OCI-LY3 (cell line): ENCODE data around the gene EDN2.

Experiments
- H2AFZ ChIP-seq: fragments of 200-600, 300-600 bp; shearing (Covaris generic); 2 replicates; pipeline ENCODE4 v1.6.0; 2014; ENCODE audit warnings: antibody characterized with exemption, low read depth, low read length
- H3K27ac ChIP-seq: fragments of 200-600, 300-600 bp; sonication (generic); 2 replicates; pipeline ENCODE4 v1.5.1; 2014; ENCODE audit warnings: mild to moderate bottlenecking, low read length, moderate library complexity, mixed read lengths
- H3K27me3 ChIP-seq: fragments of 200-600, 300-600 bp; sonication (generic); 2 replicates; pipeline ENCODE4 v1.6.1; 2014; ENCODE audit warnings: low read depth, low read length, mixed read lengths
- H3K36me3 ChIP-seq: fragments of 200-600, 300-600 bp; sonication (generic); replicated peaks from 2 replicates; pipeline ENCODE3; 2014; ENCODE audit warnings: low read depth, low read length, mixed read lengths
- H3K4me1 ChIP-seq: fragments of 300-600, 200-600 bp; sonication (generic); 2 replicates; pipeline ENCODE4 v1.6.1; 2014; ENCODE audit warnings: low read length, mixed read lengths
- H3K4me2 ChIP-seq: fragments of 200-600, 300-600 bp; sonication (generic); 2 replicates; pipeline ENCODE4 v1.6.1; 2014; ENCODE audit warnings: low read length, mixed read lengths
- H3K4me3 ChIP-seq: fragments of 300-600, 200-600 bp; sonication (generic); 2 replicates; pipeline ENCODE4 v1.5.1; 2014; ENCODE audit warnings: antibody characterized with exemption, mild to moderate bottlenecking, low read length, moderate library complexity
- H3K79me2 ChIP-seq: fragments of 300-600, 200-600 bp; shearing (Covaris generic); 2 replicates; pipeline ENCODE4 v1.6.1; 2014; ENCODE audit warnings: mild to moderate bottlenecking, low read length, mixed read lengths
- H3K9ac ChIP-seq: fragments of 300-600, 200-600 bp; shearing (Covaris generic); 2 replicates; pipeline ENCODE4 v1.6.0; 2014; ENCODE audit warnings: mild to moderate bottlenecking, low read length, moderate library complexity
- H3K9me3 ChIP-seq: fragments of 200-600, 300-600 bp; shearing (Covaris generic); 2 replicates; pipeline ENCODE4 v1.6.1; 2014; ENCODE audit warnings: low read length, mixed read lengths; ENCODE audit not compliant: insufficient read depth
- H4K20me1 ChIP-seq: fragments of 200-600, 300-600 bp; sonication (generic); 2 replicates; pipeline ENCODE4 v1.6.1; 2016; ENCODE audit warnings: low read length, mixed read lengths; ENCODE audit not compliant: insufficient read depth
- EZH2phosphoT487 ChIP-seq: fragments of 200-600 bp; shearing (Covaris generic); IDR thresholded peaks from 2 replicates; pipeline ENCODE4 v1.6.1; 2018; ENCODE audit warnings: antibody characterized with exemption, mixed run types, low read depth
- TF ChIP-seq, protein P1 (sequence below): fragments of 200-600, 300-600 bp; sonication (generic); IDR thresholded peaks from 2 replicates; pipeline ENCODE4 v1.5.1; 2014; ENCODE audit warnings: antibody characterized with exemption, low read length, low read depth

EDN2 gene

DNA sequence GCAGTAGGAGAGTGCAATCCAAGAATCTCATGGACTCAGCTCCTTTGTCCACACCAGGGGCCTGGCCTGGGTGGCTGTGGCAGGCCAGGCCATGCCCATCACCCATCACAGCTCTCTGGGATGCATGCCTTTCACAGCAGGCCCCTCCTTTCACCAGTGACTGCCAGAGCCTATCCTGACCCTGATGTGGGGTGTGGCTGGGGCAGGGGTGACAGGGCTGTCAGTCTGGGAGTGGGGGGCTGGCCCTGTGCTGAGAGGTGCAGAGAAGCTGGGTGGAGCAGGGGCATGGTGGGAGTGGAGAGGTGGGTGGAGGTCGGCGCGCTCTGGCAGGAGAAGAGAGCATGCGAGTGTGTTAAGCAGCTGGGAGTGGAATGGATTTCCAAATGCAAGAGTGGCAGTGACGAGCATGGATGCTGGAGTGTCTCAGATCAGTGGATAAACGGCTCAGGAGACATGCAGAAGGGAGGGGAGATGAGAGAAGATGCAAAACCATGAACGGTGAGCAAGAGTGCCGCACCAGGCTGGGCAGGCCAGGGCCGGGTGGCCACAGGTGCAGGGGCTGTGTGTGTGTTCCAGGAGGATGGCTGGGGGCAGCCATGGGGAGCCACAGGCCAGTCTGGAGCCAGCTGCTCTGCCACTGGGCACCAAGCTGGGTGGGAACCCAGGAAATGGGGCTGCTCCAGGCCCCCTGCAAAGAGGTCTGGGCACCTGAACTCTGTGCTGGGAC, 39.6 kb upstream of the EDN2 start:
- no peak overlapping the region for H3K4me3 ChIP-seq
- no peaks in the 10 kb centered on the region for H3K4me1 ChIP-seq
- no peaks in the 10 kb centered on the region for H3K27me3 ChIP-seq
- no peaks in the 10 kb centered on the region for H3K9me3 ChIP-seq
- H2AFZ ChIP-seq, result no peak overlapping the region
- peaks cover 3% of the 10 kb centered on the region; the same call in 1 of the 2 replicates for H3K79me2 ChIP-seq
- H3K27ac ChIP-seq, result no peak overlapping the region
- H3K9ac ChIP-seq, result no peak overlapping the region
- peaks cover 19% of the 10 kb centered on the region for H4K20me1 ChIP-seq
- no peak overlapping the region for H3K4me2 ChIP-seq
- H3K36me3 ChIP-seq, result peaks cover 16% of the 10 kb centered on the region
- TF ChIP-seq, protein P1, sequence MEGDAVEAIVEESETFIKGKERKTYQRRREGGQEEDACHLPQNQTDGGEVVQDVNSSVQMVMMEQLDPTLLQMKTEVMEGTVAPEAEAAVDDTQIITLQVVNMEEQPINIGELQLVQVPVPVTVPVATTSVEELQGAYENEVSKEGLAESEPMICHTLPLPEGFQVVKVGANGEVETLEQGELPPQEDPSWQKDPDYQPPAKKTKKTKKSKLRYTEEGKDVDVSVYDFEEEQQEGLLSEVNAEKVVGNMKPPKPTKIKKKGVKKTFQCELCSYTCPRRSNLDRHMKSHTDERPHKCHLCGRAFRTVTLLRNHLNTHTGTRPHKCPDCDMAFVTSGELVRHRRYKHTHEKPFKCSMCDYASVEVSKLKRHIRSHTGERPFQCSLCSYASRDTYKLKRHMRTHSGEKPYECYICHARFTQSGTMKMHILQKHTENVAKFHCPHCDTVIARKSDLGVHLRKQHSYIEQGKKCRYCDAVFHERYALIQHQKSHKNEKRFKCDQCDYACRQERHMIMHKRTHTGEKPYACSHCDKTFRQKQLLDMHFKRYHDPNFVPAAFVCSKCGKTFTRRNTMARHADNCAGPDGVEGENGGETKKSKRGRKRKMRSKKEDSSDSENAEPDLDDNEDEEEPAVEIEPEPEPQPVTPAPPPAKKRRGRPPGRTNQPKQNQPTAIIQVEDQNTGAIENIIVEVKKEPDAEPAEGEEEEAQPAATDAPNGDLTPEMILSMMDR, result no peak
- no peak for TF ChIP-seq EZH2phosphoT487

DNA sequence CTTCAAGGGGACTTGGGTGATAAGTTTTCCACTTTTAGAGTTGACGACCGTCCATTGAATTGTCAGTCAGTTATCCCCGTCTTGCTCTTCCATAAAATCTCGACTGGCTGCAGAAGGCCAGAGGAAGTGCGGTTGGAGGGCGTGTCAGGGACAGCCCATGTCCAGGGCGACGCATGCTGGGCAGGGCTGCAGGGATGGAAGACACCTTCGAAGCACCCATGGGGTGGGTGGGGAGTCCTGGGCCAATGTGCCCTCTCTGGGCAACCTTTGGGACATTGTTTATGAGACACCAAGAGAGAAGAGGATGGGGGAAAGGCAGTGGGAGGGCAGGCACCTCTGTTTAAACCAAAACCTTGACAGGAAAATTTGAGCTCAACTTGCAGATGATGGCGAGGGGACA, 38.6 kb upstream of the EDN2 start:
- H3K9me3 ChIP-seq, result no peaks in the 10 kb centered on the region
- H3K9ac ChIP-seq, result no peak overlapping the region
- H2AFZ ChIP-seq, result no peak overlapping the region
- TF ChIP-seq, protein P1, result no peak
- no peak for TF ChIP-seq EZH2phosphoT487
- H3K27ac ChIP-seq, result no peak overlapping the region
- no peaks in the 10 kb centered on the region for H3K27me3 ChIP-seq
- H3K79me2 ChIP-seq, result no peaks in the 10 kb centered on the region
- H3K4me3 ChIP-seq, result no peak overlapping the region
- no peaks in the 10 kb centered on the region for H3K4me1 ChIP-seq
- peaks cover 16% of the 10 kb centered on the region for H3K36me3 ChIP-seq
- peaks cover 19% of the 10 kb centered on the region for H4K20me1 ChIP-seq
- H3K4me2 ChIP-seq, result no peak overlapping the region

DNA sequence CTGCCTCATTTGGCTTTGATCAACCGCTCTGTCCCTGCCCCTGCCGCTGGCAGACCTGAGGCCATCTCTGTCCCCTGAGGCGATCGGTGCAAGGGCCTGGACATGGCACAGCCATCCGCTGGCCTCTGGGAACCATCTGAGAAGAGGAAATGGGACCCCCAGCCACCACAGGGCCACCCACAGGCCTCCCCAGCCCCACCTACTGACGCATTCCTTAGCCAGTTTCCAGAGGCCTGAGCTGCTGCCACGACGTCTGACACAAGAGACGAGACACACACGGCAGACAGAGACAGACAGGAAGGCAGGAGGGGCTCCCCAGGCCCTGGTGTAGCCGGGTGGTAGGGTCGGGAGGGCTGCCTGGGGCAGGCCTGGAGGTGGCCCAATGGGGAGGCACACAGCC, 37.3 kb upstream of the EDN2 start:
- Histone ChIP-seq H3K4me3 (no peak overlapping the region), H3K4me1 (no peaks in the 10 kb centered on the region), H3K27ac (no peak overlapping the region), H2AFZ (no peak overlapping the region), H4K20me1 (peaks cover 19% of the 10 kb centered on the region), H3K4me2 (no peak overlapping the region), H3K79me2 (no peaks in the 10 kb centered on the region), H3K36me3 (peaks cover 24% of the 10 kb centered on the region), H3K9ac (no peak overlapping the region), H3K27me3 (no peaks in the 10 kb centered on the region), H3K9me3 (no peaks in the 10 kb centered on the region)
- no peak for TF ChIP-seq EZH2phosphoT487
- TF ChIP-seq, protein P1, result no peak

DNA sequence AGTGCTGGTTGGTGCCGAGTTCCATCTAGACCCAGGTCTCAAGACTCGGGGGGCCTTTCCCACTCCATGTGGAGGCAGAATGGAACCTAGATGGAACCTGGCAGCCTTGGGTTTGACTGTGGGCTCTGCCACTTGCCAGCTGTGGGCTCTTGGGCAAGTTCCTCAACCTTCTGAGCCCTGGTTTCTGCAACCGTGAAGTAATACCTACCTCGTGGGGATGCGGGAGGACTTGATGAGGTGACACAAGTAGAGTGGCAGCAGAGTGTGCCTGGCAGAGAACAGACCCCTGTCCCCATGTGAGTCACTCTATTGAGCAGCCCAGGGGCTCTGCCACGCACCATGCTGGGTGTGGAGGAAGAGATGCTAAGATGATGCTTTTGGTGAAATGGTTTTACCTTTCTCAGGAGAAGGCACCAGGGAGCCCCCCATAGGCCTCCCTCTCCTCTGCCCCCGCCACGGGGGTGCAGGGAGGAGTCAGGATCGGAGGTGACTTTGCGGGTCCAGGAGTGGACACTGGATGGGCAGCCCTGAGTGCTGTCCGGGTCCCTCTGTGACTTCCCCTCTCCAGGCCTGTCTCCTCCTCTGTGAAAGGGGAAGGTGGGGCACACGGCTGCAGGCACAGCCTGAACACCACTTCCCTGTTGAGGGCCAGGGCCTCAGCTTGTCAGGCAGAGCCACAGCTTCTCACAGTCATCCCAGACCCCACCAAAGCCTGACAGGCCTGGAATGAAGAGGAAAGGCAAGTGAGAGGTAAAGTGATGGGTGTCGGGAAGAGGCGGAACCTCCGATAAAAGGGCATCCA, 36.7 kb upstream of the EDN2 start:
- Histone ChIP-seq H3K9me3 (no peaks in the 10 kb centered on the region), H3K79me2 (no peaks in the 10 kb centered on the region), H3K9ac (no peak overlapping the region), H2AFZ (no peak overlapping the region), H3K4me3 (no peak overlapping the region), H3K27me3 (no peaks in the 10 kb centered on the region), H3K36me3 (peaks cover 30% of the 10 kb centered on the region), H3K27ac (no peak overlapping the region), H3K4me1 (no peaks in the 10 kb centered on the region), H4K20me1 (peaks cover 19% of the 10 kb centered on the region), H3K4me2 (no peak overlapping the region)
- TF ChIP-seq, protein P1, result no peak
- TF ChIP-seq EZH2phosphoT487, result no peak
